OCI-LY7 (cell line): ENCODE data around the gene JAKMIP2.

Experiments
- EZH2phosphoT487 ChIP-seq: fragments of 200-600 bp; sonication (generic); IDR thresholded peaks from 2 replicates; pipeline ENCODE4 v1.6.1; 2018; ENCODE audit warnings: low read depth, borderline replicate concordance, mild to moderate bottlenecking, mixed run types, antibody characterized with exemption, low read length, moderate library complexity, mixed read lengths
- TF ChIP-seq, protein P1 (sequence below): fragments of 200-600 bp; sonication (generic); conservative IDR thresholded peaks from 2 replicates; pipeline ENCODE4 v1.5.1; 2014; ENCODE audit warnings: mild to moderate bottlenecking, antibody characterized with exemption, low read length, moderate library complexity, mixed read lengths

DNA sequence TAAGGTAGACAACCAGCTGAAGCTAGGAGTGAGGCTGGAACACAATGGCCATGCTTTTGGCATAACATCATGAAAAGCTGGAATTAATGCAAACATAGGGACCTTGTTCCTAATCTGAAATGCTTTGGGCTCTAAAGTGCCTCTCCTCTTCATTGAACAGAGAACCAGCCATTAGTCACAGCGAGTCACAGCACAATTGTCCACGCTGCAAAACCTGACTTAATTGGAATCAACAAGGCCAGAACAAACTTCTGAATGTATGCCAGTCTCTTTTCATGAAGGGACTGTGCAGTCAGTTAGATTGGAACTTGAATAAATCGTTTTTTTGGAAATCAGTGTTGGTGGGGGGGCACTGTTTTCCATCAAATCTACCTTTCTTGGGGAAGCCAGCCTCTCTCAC lies 96.5 kb downstream of the JAKMIP2 start:
- TF ChIP-seq, protein P1, sequence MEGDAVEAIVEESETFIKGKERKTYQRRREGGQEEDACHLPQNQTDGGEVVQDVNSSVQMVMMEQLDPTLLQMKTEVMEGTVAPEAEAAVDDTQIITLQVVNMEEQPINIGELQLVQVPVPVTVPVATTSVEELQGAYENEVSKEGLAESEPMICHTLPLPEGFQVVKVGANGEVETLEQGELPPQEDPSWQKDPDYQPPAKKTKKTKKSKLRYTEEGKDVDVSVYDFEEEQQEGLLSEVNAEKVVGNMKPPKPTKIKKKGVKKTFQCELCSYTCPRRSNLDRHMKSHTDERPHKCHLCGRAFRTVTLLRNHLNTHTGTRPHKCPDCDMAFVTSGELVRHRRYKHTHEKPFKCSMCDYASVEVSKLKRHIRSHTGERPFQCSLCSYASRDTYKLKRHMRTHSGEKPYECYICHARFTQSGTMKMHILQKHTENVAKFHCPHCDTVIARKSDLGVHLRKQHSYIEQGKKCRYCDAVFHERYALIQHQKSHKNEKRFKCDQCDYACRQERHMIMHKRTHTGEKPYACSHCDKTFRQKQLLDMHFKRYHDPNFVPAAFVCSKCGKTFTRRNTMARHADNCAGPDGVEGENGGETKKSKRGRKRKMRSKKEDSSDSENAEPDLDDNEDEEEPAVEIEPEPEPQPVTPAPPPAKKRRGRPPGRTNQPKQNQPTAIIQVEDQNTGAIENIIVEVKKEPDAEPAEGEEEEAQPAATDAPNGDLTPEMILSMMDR = no peak
- TF ChIP-seq EZH2phosphoT487 = no peak
